HEK293 (cell line): ENCODE measurements around the gene ZFYVE1.
"Not testable (repeated sequence)": the region's sequence is repeated elsewhere in the genome, so short reads cannot be mapped to it uniquely, and the experiment has no call there.

ENCODE experiments used
- CTCF ChIA-PET: fragments of 350-600 bp; formaldehyde crosslinking; extraction: SDS; loops from one replicate; lab custom pipeline; 2021; ENCODE audit warnings: antibody characterized with exemption; lab: Yijun Ruan, JAX
- POLR2A ChIA-PET: fragments of 300-600 bp; formaldehyde crosslinking; extraction: SDS; loops from one replicate; lab custom pipeline; 2020; ENCODE audit warnings: antibody characterized with exemption, inconsistent platforms; lab: Yijun Ruan, JAX
- H3K27ac ChIP-seq: fragments of 200-500 bp; sonication (Bioruptor generic); 2 replicates; pipeline ENCODE4 v1.5.1; 2014; ENCODE audit warnings: low read depth, low read length, control low read depth, inconsistent platforms; ENCODE audit errors: extremely low read depth
- H3K36me3 ChIP-seq, 2 experiments: fragments of 200-500 bp in 1 of 2; sonication (Bioruptor generic) in 1 of 2; 1 replicate in 1 of 2; 2 replicates in 1 of 2; pipeline ENCODE4 v1.5.1; 2014 to 2017; ENCODE audit warnings: inconsistent platforms in 2 of 2, low read length in 2 of 2; ENCODE audit not compliant: control insufficient read depth in 2 of 2, insufficient read depth in 1 of 2
- H3K4me1 ChIP-seq: fragments of 200-500 bp; sonication (Bioruptor generic); 2 replicates; pipeline ENCODE4 v1.5.1; 2014; ENCODE audit warnings: mild to moderate bottlenecking, low read length, inconsistent platforms; ENCODE audit not compliant: control insufficient read depth, insufficient read depth
- H3K4me3 ChIP-seq: 2 replicates; pipeline ENCODE4 v1.5.1; 2011; ENCODE audit warnings: low read depth, mild to moderate bottlenecking, control low read depth, low read length, moderate library complexity
- H3K9me3 ChIP-seq: fragments of 200-500 bp; sonication (Bioruptor generic); 2 replicates; pipeline ENCODE4 v1.5.1; 2014; ENCODE audit warnings: low read depth, low read length, inconsistent platforms; ENCODE audit not compliant: control insufficient read depth, insufficient read depth
- CTCF ChIP-seq: fragments of 450-650 bp; formaldehyde crosslinking; IDR thresholded peaks from 2 replicates; pipeline ENCODE4 v1.5.1; 2016; ENCODE audit warnings: missing biosample characterization, missing genetic modification characterization
- MYNN ChIP-seq: fragments of 450-650 bp; formaldehyde crosslinking; IDR thresholded peaks from 2 replicates; pipeline ENCODE4 v1.5.1; 2016; ENCODE audit warnings: missing biosample characterization, missing genetic modification characterization, borderline replicate concordance
- REPIN1 ChIP-seq: fragments of 450-650 bp; formaldehyde crosslinking; IDR thresholded peaks from 2 replicates; pipeline ENCODE4 v1.5.1; 2017; ENCODE audit warnings: missing biosample characterization, missing genetic modification characterization, low read depth
- SCRT1 ChIP-seq: fragments of 450-650 bp; formaldehyde crosslinking; IDR thresholded peaks from 2 replicates; pipeline ENCODE4 v1.5.1; 2016; ENCODE audit warnings: missing biosample characterization, missing genetic modification characterization, borderline replicate concordance
- SCRT2 ChIP-seq: fragments of 450-650 bp; formaldehyde crosslinking; IDR thresholded peaks from 2 replicates; pipeline ENCODE4 v1.5.1; 2016; ENCODE audit warnings: missing biosample characterization, missing genetic modification characterization
- SP3 ChIP-seq: fragments of 450-650 bp; formaldehyde crosslinking; IDR thresholded peaks from 2 replicates; pipeline ENCODE4 v1.5.1; 2016; ENCODE audit warnings: missing biosample characterization, missing genetic modification characterization
- TCF7L2 ChIP-seq: IDR thresholded peaks from 2 replicates; pipeline ENCODE4 v1.6.1; 2011; ENCODE audit warnings: low read depth, mild to moderate bottlenecking, inconsistent platforms, low read length, moderate library complexity, borderline replicate concordance
- YY2 ChIP-seq: fragments of 450-650 bp; formaldehyde crosslinking; IDR thresholded peaks from 2 replicates; pipeline ENCODE4 v1.5.1; 2016; ENCODE audit warnings: missing biosample characterization, missing genetic modification characterization
- ZBTB10 ChIP-seq: fragments of 450-650 bp; formaldehyde crosslinking; IDR thresholded peaks from 2 replicates; pipeline ENCODE4 v1.5.1; 2016; ENCODE audit warnings: missing biosample characterization, missing genetic modification characterization
- ZNF138 ChIP-seq: fragments of 450-650 bp; formaldehyde crosslinking; IDR thresholded peaks from 2 replicates; pipeline ENCODE4 v1.5.1; 2016; ENCODE audit warnings: missing biosample characterization, missing genetic modification characterization, borderline replicate concordance
- ZNF184 ChIP-seq: fragments of 450-650 bp; IDR thresholded peaks from 2 replicates; pipeline ENCODE4 v1.5.1; 2018; ENCODE audit warnings: missing biosample characterization, mild to moderate bottlenecking, missing genetic modification characterization
- ZNF24 ChIP-seq: fragments of 450-650 bp; formaldehyde crosslinking; IDR thresholded peaks from 2 replicates; pipeline ENCODE4 v1.5.1; 2016; ENCODE audit warnings: missing biosample characterization, missing genetic modification characterization
- ZNF248 ChIP-seq: fragments of 450-650 bp; formaldehyde crosslinking; IDR thresholded peaks from 2 replicates; pipeline ENCODE4 v1.5.1; 2017; ENCODE audit warnings: missing biosample characterization, missing genetic modification characterization
- ZNF366 ChIP-seq: fragments of 450-650 bp; formaldehyde crosslinking; conservative IDR thresholded peaks from 2 replicates; pipeline ENCODE4 v1.5.1; 2016; ENCODE audit warnings: missing biosample characterization, missing genetic modification characterization
- ZNF555 ChIP-seq: fragments of 450-650 bp; formaldehyde crosslinking; conservative IDR thresholded peaks from 2 replicates; pipeline ENCODE4 v1.5.1; 2017; ENCODE audit warnings: missing biosample characterization, mild to moderate bottlenecking, missing genetic modification characterization, inconsistent platforms
- ZNF580 ChIP-seq: fragments of 450-650 bp; formaldehyde crosslinking; IDR thresholded peaks from 2 replicates; pipeline ENCODE4 v1.5.1; 2016; ENCODE audit warnings: missing biosample characterization, missing genetic modification characterization
- ZNF585B ChIP-seq: fragments of 450-650 bp; formaldehyde crosslinking; IDR thresholded peaks from 2 replicates; pipeline ENCODE4 v1.5.1; 2016; ENCODE audit warnings: missing biosample characterization, missing genetic modification characterization

ZFYVE1 gene

GRCh38 chr14:73025544-73025943 is 1.4 kb downstream of the ZFYVE1 start:
- TF ChIP-seq ZNF138 (tag by site-specific recombination) = no peak
- TF ChIP-seq ZNF24 (tag by site-specific recombination) = no peak
- no peak for TF ChIP-seq ZNF366 (tag by site-specific recombination)
- no peak for TF ChIP-seq SCRT1 (tag by site-specific recombination)
- H3K27ac ChIP-seq = no peak overlapping the region
- no peaks in the 10 kb centered on the region for H3K9me3 ChIP-seq
- H3K4me1 ChIP-seq = peaks cover 4% of the 10 kb centered on the region; the same call in 1 of the 2 replicates
- H3K36me3 ChIP-seq = peaks cover 6 to 31% of the 10 kb centered on the region in 2 experiments
- CTCF ChIA-PET = interaction anchor here (0.6 to 1.1 kb wide), 2 partner anchors 47 to 75 kb away, joined by 3 read pairs; no protein-coding TSS in a partner anchor
- H3K4me3 ChIP-seq = peak overlapping the region; percentile 73
- POLR2A ChIA-PET = interaction anchor here (3.3 kb wide), 1 partner anchor 33 kb away, joined by 51 read pairs; the partner anchor contains the start of gene RBM25

- TF ChIP-seq YY2 (tag by site-specific recombination) = no peak
- TF ChIP-seq, all 188 proteins: peak for 0
- peaks cover 12 to 48% of the 10 kb centered on the region in 2 experiments for H3K36me3 ChIP-seq
- no peak overlapping the region for H3K4me3 ChIP-seq
- peaks cover 4% of the 10 kb centered on the region; the same call in 1 of the 2 replicates for H3K4me1 ChIP-seq
- H3K27ac ChIP-seq = no peak overlapping the region
- no peaks in the 10 kb centered on the region for H3K9me3 ChIP-seq
- CTCF ChIA-PET = no interaction called here
- POLR2A ChIA-PET = no interaction called here
Observed at GRCh38 chr14:73022051-73022450, 4.9 kb downstream of the ZFYVE1 start.

- POLR2A ChIA-PET, H3K4me3 ChIP-seq, H3K27ac ChIP-seq, H3K9me3 ChIP-seq, H3K4me1 ChIP-seq: not testable (repeated sequence)
- peaks cover 12 to 31% of the 10 kb centered on the region in 2 experiments for H3K36me3 ChIP-seq
- CTCF ChIA-PET = interaction anchor here (0.9 kb wide), 1 partner anchor 10 kb away, joined by 3 read pairs; no protein-coding TSS in a partner anchor
Observed at GRCh38 chr14:73016011-73016410, 10.9 kb downstream of the ZFYVE1 start.

GRCh38 chr14:73015552-73015951 is 11.4 kb downstream of the ZFYVE1 start:
- H3K36me3 ChIP-seq = peaks cover 12 to 30% of the 10 kb centered on the region in 2 experiments
- H3K4me1 ChIP-seq, POLR2A ChIA-PET, H3K9me3 ChIP-seq, H3K27ac ChIP-seq, H3K4me3 ChIP-seq: not testable (repeated sequence)
- CTCF ChIA-PET = interaction anchor here (0.9 kb wide), 1 partner anchor 9 kb away, joined by 3 read pairs; no protein-coding TSS in a partner anchor

GRCh38 chr14:73014105-73014504 is 12.8 kb downstream of the ZFYVE1 start:
- Histone ChIP-seq H3K4me1 (no peaks in the 10 kb centered on the region), H3K27ac (no peak overlapping the region), H3K36me3 (peaks cover 10 to 27% of the 10 kb centered on the region in 2 experiments), H3K4me3 (no peak overlapping the region), H3K9me3 (no peaks in the 10 kb centered on the region)
- POLR2A ChIA-PET = no interaction called here
- CTCF ChIA-PET = no interaction called here
- TF ChIP-seq SP3 (tag by site-specific recombination) (no peak), ZNF585B (no peak), REPIN1 (tag by site-specific recombination) (no peak), ZNF138 (tag by site-specific recombination) (no peak), ZBTB10 (no peak), CTCF (tag by site-specific recombination) (no peak), MYNN (tag by site-specific recombination) (no peak), ZNF184 (tag by site-specific recombination) (no peak), SCRT2 (tag by site-specific recombination) (no peak), ZNF555 (no peak), TCF7L2 (no peak), ZNF580 (no peak), ZNF248 (tag by site-specific recombination) (no peak)

GRCh38 chr14:73011189-73011588 is 15.7 kb downstream of the ZFYVE1 start:
- H3K9me3 ChIP-seq, H3K4me1 ChIP-seq, H3K27ac ChIP-seq, H3K4me3 ChIP-seq, CTCF ChIA-PET: not testable (repeated sequence)
- POLR2A ChIA-PET = interaction anchor here (0.6 kb wide), 1 partner anchor 96 kb away, joined by 3 read pairs; no protein-coding TSS in a partner anchor
- H3K36me3 ChIP-seq = peaks cover 6 to 14% of the 10 kb centered on the region in 2 experiments; a peak in 2 of 3 replicates
